Measurements from ENCODE around the gene NLK.

The NLK gene

DNA sequence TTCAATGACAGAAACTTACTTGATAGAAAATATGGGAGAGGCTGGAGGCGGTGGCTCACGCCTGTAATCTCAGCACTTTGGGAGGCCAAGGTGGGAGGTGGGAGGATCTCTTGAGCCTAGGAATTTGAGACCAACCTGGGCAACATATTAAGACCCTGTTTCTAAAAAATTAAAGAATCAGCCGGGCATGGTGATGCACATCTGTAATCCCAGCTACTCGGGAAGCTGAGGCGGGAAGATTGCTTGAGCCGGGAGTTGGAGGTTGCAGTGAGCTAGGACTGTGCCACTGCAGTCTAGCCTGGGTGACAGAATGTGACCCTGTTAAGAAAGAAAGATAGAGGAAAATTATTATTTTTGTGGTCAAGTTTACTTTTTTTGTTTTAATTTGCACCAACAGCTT lies 2.1 kb upstream of the NLK start:
- no peak for DNase-seq (ENCODE audit: low spot score)

GRCh38 chr17:28041068-28041843 lies 1.2 kb upstream of the NLK start:
- DNase-seq (ENCODE audit: low spot score), result peak; percentile 100

DNA sequence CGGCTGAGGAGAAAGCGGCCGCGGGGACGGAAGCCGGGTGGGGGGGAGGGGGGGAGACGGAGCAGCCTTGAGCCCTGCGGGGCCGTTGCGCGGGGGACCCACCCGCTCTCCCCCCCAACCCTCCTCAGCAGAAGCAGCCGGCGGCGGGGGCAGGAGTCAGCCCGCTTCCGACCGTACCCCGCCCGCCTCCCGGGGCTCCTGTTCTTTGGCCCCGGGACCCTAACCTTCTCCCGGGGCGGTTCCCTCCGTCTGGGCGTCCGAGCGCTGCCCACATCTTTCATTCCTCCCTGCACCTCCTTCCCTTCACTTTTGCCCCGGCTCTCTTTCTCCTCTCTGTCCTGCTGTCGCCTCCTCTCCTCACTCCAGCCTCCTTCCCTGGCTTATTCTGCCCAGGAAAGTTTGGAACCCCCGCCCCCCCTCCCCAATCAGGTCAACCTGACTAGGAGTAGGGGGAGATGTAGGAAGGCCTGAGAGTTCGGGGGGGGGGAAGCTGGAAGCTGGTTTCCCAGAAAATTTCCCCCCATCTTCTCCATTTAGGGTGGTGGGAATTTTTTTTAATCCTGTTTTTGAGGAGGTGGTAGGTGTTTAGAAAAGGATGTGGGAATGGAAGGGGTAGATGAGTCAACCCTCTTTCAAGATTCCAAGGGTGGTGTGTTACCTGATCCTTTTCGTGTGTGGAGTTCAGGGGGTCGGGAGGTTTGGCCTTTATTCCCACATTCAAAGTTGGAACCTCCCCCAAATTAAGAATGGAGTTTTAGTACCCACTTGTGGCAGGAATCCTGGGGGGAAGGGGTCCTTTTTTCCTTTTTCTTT lies 427 bp upstream of the NLK start:
- DNase-seq (ENCODE audit: low spot score), result no peak

- DNase-seq (ENCODE audit: low spot score), result no peak
Measured at GRCh38 chr17:28042721-28043291, 329 bp downstream of the NLK start.

GRCh38 chr17:28043296-28043695 lies 819 bp downstream of the NLK start:
- no peak for DNase-seq (ENCODE audit: low spot score)

- DNase-seq (ENCODE audit: low spot score), result no peak
Measured at GRCh38 chr17:28043741-28044140, 1.3 kb downstream of the NLK start.

GRCh38 chr17:28045304-28045703 lies 2.8 kb downstream of the NLK start:
- no peak for DNase-seq (ENCODE audit: low spot score)

DNA sequence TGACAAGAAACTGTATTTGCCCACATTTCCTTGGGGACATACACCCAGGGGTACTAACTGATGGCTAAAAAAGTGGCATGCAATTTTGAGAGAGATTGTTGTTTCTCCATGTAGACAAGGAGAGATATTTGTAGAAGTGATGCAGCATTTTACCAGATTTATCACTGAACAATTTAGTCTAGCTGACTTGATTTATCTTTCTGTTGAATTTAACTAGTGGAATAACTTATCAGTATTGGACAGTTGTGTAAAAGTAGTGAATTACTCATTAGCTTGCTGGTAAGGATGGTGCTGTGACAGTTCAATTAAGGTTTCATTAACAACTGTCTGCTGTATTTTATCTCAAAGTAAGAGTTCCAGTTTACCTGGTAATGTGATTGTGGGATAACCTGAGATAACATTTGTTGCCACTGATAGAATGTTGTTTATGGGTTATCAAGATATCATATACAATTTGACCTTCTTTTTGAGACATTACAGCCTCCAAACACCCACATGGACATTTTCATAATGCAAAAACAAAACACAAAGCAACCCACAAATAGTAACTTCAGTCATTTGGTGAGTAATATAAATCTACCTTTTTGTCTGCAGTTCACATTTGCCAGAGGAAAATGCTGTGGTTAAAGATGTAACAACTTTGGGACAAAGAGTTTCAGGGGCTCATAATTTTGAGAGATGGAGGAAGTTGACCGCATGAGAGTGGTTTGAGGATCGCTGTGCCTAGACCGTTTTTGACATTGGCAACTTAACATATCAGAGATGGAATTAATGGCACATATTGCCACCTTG lies 3.8 kb downstream of the NLK start:
- DNase-seq (ENCODE audit: low spot score), result no peak

GRCh38 chr17:28047806-28048205 lies 5.3 kb downstream of the NLK start:
- DNase-seq (ENCODE audit: low spot score), result no peak

GRCh38 chr17:28049071-28049470 lies 6.6 kb downstream of the NLK start:
- no peak for DNase-seq (ENCODE audit: low spot score)

- DNase-seq (ENCODE audit: low spot score), result no peak
Measured at GRCh38 chr17:28053044-28053670, 10.7 kb downstream of the NLK start.

DNA sequence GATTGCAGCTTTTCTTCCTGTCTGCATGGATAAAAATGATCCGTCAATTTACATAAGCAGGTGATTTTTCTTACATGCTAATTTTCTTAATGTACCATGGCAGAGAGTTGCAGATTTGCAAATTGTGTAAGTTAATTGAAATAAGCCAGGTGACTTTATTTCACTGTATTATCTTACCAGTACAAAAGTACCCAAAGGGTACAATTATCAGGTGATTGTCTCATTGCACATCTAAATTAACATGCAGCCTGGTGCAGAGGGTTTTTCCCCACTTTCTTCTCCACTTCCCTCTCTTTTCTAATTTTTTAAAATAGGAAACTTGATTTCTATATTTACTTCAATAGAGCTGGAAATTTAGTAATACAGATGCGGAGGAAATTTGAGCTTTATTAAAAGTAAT lies 11.2 kb downstream of the NLK start:
- DNase-seq (ENCODE audit: low spot score), result no peak

DNA sequence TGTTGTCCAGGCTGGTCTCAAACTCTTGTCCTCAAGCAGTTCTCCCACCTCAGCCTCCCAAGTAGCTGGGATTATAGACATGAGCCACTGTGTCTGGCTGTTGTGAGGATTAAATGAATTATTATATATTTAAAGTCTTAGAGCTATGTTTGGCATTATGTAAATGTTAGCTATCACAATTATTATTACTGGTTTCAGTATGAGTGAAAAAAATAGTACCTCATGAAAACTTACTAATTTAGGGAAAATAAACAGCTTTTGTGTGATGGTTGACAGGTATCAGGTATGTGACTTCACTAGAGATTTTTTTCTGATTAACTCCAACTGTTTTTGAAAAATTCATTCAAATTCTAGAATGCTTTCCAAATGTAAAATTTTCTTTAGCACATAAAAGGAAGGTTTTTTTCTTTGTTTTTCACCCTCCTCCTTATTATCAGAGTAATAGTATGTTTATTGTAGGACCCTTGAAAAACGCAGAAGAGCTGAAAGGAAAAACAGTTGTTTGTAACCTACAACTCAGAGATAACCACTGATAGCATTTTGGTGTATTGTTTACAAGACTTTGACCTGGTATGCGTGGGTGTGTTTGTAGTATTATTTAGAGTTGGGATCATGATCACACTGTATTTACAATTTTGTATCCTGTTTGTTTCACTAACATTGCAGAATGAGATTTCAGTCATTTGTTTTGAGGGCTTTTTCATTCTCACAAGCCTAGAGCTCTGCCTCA lies 13.2 kb downstream of the NLK start:
- DNase-seq (ENCODE audit: low spot score), result no peak

- no peak for DNase-seq (ENCODE audit: low spot score)
Measured at GRCh38 chr17:28056276-28056620, 13.8 kb downstream of the NLK start.

DNA sequence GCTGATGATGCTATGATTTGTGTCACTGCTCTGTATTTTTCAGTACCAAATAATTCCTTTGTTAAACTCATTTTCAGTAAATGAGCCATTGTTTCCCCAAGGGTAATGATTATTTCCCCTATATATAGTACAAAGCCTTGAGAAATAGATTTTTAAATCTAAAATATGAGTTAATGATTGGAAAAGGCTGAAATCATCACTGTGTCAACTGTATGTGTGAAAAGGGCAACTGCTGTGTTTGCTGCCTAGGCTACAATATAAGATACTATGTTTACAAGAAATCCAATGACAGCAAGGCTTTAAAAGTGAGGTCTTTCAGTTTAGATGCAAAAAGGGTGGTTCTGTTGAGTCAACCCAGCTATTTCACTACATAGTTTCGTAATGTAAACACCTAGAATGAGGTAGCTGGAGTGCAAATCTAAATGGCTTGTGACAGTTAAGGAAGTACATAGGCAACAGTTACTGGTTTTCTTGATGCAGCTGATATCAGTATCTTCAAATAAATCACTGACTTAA lies 15.3 kb downstream of the NLK start:
- no peak for DNase-seq (ENCODE audit: low spot score)

DNA sequence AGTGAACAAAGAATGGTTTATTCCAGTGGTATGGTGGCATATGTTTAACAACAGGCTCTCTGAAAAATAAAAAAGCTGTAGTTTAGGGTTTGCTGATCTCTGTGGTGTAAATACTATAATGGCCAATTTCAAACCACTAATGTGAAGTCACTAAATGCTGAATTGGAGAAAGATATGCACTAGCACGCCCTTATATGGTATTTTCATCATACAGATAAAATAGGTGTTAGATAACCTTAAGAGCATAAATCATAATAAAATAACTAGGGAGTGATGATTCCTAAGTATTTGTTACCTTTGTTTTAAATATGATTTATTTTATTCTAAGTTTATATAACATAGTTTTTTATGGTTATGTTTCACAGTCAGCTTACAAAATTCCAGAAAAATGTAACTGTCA lies 17.2 kb downstream of the NLK start:
- no peak for DNase-seq (ENCODE audit: low spot score)

DNA sequence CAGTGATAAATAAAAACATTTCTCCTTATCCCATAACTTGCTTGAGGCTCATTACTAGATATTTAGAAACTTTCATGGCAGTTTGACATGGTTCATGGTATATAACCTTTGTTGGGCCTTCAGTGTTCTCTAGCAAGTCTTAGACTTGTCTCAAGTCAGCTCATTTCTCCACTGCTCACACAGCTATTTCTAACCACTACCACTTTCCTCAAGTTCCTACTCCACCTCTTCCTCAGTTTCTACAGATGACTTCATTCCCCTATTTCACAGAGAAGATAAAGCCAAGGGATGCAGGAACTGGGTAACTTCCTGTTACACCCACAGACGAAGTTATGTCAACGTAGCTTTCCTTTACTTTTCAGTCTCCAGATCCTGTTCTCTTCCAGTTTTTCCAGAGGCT lies 23.2 kb downstream of the NLK start:
- no peak for DNase-seq (ENCODE audit: low spot score)

DNA sequence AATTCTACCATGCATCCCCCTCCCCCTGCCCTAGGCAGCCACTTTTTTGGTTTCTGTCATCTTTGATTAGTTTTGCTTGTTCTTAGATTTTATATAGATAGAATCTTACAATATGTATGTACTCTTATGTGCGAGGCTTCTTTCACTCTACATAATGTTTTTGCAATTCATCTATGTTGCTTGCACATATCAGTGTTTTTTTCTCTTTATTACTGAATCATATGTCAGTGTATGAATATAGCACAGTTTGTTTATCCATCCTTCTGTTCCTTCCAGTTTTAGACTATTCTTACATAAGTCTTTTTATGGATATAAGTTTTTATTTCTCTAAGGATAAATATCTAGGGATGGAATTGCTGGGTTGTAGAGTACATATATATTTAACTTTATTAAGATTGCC lies 26.6 kb downstream of the NLK start:
- no peak for DNase-seq (ENCODE audit: low spot score)

DNA sequence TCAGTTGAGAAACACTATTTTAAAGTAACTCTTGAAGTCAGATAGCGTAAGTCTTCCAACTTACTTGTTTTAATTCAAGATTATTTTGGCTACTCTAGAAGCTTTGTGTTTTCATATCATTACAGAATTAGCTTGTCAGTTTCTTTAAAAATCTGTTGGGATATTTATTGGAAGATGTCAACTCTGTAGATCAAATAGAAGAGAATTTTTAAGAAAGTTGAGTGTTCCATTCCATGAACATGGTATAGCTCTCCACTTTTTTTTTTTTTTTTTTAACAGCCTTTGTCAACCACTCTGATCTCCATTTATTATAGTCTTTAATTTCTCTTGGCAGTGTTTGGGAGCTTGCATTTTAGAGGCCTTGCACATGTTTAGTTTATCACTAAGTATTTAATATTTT lies 28.7 kb downstream of the NLK start:
- no peak for DNase-seq (ENCODE audit: low spot score)

GRCh38 chr17:28071891-28072606 lies 29.6 kb downstream of the NLK start:
- DNase-seq (ENCODE audit: low spot score), result no peak

Measured in putamen (tissue), 1 donor.